GM19240 (cell line): Measurements from ENCODE around the gene ZNF155.
A peak's percentile ranks its signal among the peaks of the same experiment; 100 is the strongest.

Experiments used
- DNase-seq: peaks from one replicate; pipeline ENCODE4 v3.0.0; 2011; ENCODE audit warnings: low spot score; ENCODE audit not compliant: insufficient read length

The ZNF155 gene

GRCh38 chr19:44003461-44004009 lies 19.5 kb downstream of the ZNF155 start:
- DNase-seq: no peak

- no peak for DNase-seq
These were observed 22.0 kb downstream of the ZNF155 start for GRCh38 chr19:44005973-44006372.

GRCh38 chr19:44007473-44007872 lies 23.5 kb downstream of the ZNF155 start:
- DNase-seq: no peak

GRCh38 chr19:44010468-44010867 lies 26.5 kb downstream of the ZNF155 start:
- DNase-seq: no peak

- DNase-seq: no peak
These were observed 35.5 kb downstream of the ZNF155 start for GRCh38 chr19:44019498-44019897.

GRCh38 chr19:44021221-44021620 lies 37.2 kb downstream of the ZNF155 start:
- no peak for DNase-seq

- DNase-seq: no peak
These were observed 40.9 kb downstream of the ZNF155 start for GRCh38 chr19:44024900-44025216.

- peak; percentile 52 for DNase-seq
These were observed 41.4 kb downstream of the ZNF155 start, which contains the start of gene ZNF222 for GRCh38 chr19:44025217-44025936. Gene ZNF222, plus strand, starts transcription at chr19:44025379. Its CDS starts 58 bp downstream, at chr19:44025437.

GRCh38 chr19:44026622-44027021 lies 42.6 kb downstream of the ZNF155 start:
- no peak for DNase-seq

- DNase-seq: no peak
These were observed 48.1 kb downstream of the ZNF155 start for GRCh38 chr19:44032001-44032610.

- no peak for DNase-seq
These were observed 58.2 kb downstream of the ZNF155 start for GRCh38 chr19:44042147-44042546.
